Posterior vena cava (tissue), 2 donors: Measurements from ENCODE around the gene SF1. TPM values are rescaled to one million over a fixed set of nuclear protein-coding genes. Genes with fewer than 3 reads are reported as not detected.

Experiments
- DNase-seq: peaks from one replicate; pipeline ENCODE4 v3.0.0-alpha.2; 2020; ENCODE audit warnings: low spot score
- intact Hi-C, 2 donors: fragments of 100-400 bp; cut with DNase I; formaldehyde crosslinking; loops; one replicate each; pipeline versions ENCODE4 v1.14.1 to v1.14.2; 2022 to 2023
- total RNA-seq, 2 donors: library from RNA; stranded (reverse); fragmentation: NEBNext Ultra II Directional; extraction: Animal tissue kit (Norgen Biotek cat#: 25700); gene quantifications; one replicate each; pipeline ENCODE4 v1.2.1, GENCODE V29; 2021
- donor health status: DM: yes; HTN: yes; CAD: no.
- donor health status: DM: yes; HTN: yes; CAD: no.

The SF1 gene
- total RNA-seq, 2 donors from 2014 or later, result 181 to 189 TPM

- intact Hi-C loops, result no loop called here
- peak; percentile 54 for DNase-seq
These were observed 10.2 kb upstream of the SF1 start for GRCh38 chr11:64788321-64789215.

GRCh38 chr11:64787526-64788320, 9.4 kb upstream of the SF1 start:
- intact Hi-C loops, result no loop called here
- peak; percentile 92 for DNase-seq

- intact Hi-C loops, result no loop called here
- DNase-seq, result peak; percentile 42
These were observed 8.0 kb upstream of the SF1 start for GRCh38 chr11:64786308-64786707.

- DNase-seq, result peak; percentile 4
- intact Hi-C loops, result no loop called here
These were observed 6.7 kb upstream of the SF1 start for GRCh38 chr11:64784813-64785581.

- no peak for DNase-seq
- intact Hi-C loops, result no loop called here
These were observed 194 bp downstream of the SF1 start for GRCh38 chr11:64778223-64778472.

- intact Hi-C loops, result no loop called here
- DNase-seq, result peak; percentile 95
These were observed 706 bp downstream of the SF1 start for GRCh38 chr11:64777449-64778222.

- intact Hi-C loops, result no loop called here
- DNase-seq, result no peak
These were observed 1.5 kb downstream of the SF1 start for GRCh38 chr11:64776875-64777274.

GRCh38 chr11:64776425-64776824, 1.9 kb downstream of the SF1 start:
- no peak for DNase-seq
- intact Hi-C loops, result no loop called here

GRCh38 chr11:64774144-64774543, 4.2 kb downstream of the SF1 start:
- DNase-seq, result no peak
- intact Hi-C loops, result no loop called here

GRCh38 chr11:64772303-64773018, 5.9 kb downstream of the SF1 start:
- no peak for DNase-seq
- intact Hi-C loops, result no loop called here

- intact Hi-C loops, result no loop called here
- DNase-seq, result no peak
These were observed 6.5 kb downstream of the SF1 start for GRCh38 chr11:64771861-64772260.

GRCh38 chr11:64770120-64770519, 8.2 kb downstream of the SF1 start:
- intact Hi-C loops, result no loop called here
- no peak for DNase-seq

GRCh38 chr11:64769283-64769682, 9.1 kb downstream of the SF1 start:
- no peak for DNase-seq
- intact Hi-C loops, result no loop called here

- intact Hi-C loops, result no loop called here
- DNase-seq, result no peak
These were observed 10.0 kb downstream of the SF1 start for GRCh38 chr11:64768300-64768694.

- peak; percentile 90 for DNase-seq
- intact Hi-C loops, result no loop called here
These were observed 10.7 kb downstream of the SF1 start for GRCh38 chr11:64767344-64768299.

GRCh38 chr11:64766881-64767280, 11.5 kb downstream of the SF1 start:
- intact Hi-C loops, result no loop called here

GRCh38 chr11:64765851-64766665, 12.3 kb downstream of the SF1 start:
- intact Hi-C loops, result no loop called here
- DNase-seq, result peak; percentile 80

More at GRCh38 chr11:64766881-64767280, 11.5 kb downstream of the SF1 start:
- peak; percentile 50 for DNase-seq
